K562 (cell line): Measurements from ENCODE around the gene SYNJ2.

ENCODE experiments used
- CTCF ChIP-seq, 3 experiments: IDR thresholded peaks in 2 of 3; conservative IDR thresholded peaks in 1 of 3; 2 replicates each; pipeline ENCODE4 v1.5.1; 2011 to 2012; ENCODE audit warnings: low read length in 3 of 3, mild to moderate bottlenecking in 3 of 3, control low read depth in 2 of 3, improper control_type of control experiment in 1 of 3, inconsistent platforms in 1 of 3, low read depth in 1 of 3, mixed read lengths in 1 of 3, moderate library complexity in 1 of 3; ENCODE audit not compliant: insufficient read depth in 2 of 3
- KLF10 ChIP-seq: fragments of 250-450 bp; sonication (Bioruptor Pico); IDR thresholded peaks from 2 replicates; pipeline ENCODE4 v1.6.1; 2021; ENCODE audit warnings: matching md5 sums
- SMC3 ChIP-seq: conservative IDR thresholded peaks from 2 replicates; pipeline ENCODE4 v1.6.1; 2011; ENCODE audit warnings: low read depth, low read length, improper control_type of control experiment; ENCODE audit not compliant: insufficient read depth
- SRSF1 ChIP-seq: fragments of 200-400 bp; formaldehyde crosslinking; IDR thresholded peaks from 2 replicates; pipeline ENCODE4 v1.6.1; 2017; ENCODE audit warnings: mild to moderate bottlenecking, low read depth, low read length, moderate library complexity
- ZBTB49 ChIP-seq: sonication (generic); formaldehyde crosslinking; IDR thresholded peaks from 2 replicates; pipeline ENCODE4 v1.8.0; 2022; ENCODE audit warnings: missing genetic modification reagents, mild to moderate bottlenecking, borderline replicate concordance
- ZNF274 ChIP-seq: IDR thresholded peaks from 2 replicates; pipeline ENCODE4 v1.6.1; 2011; ENCODE audit warnings: low read depth, mild to moderate bottlenecking, low read length, moderate library complexity, borderline replicate concordance
- ZNF398 ChIP-seq: fragments of 250-450 bp; sonication (Bioruptor Pico); IDR thresholded peaks from 2 replicates; pipeline ENCODE4 v1.8.0; 2021; ENCODE audit warnings: moderate library complexity, mild to moderate bottlenecking, inconsistent platforms

GRCh38 chr6:158039571-158040050 is 57.9 kb downstream of the SYNJ2 start:
- TF ChIP-seq ZNF274 (no peak), KLF10 (CRISPR knock-in tag) (no peak), SRSF1 (no peak), CTCF (IDR thresholded peaks at IDR 0.05 in 2 of 3, conservative IDR thresholded peaks at IDR 0.05 in 1 of 3; ENCODE audit: insufficient read depth in 2 of 3, low read depth in 1 of 3, low read length in 3 of 3) (no peak), SMC3 (no peak), ZBTB49 (CRISPR knock-in tag) (no peak), ZNF398 (no peak)
